Loucy (cell line): ENCODE results near the gene LYRM2.

Experiments used
- CTCF ChIP-seq: fragments of 200-600 bp; sonication (generic); conservative IDR thresholded peaks from 2 replicates; pipeline ENCODE4 v1.5.1; 2014; ENCODE audit warnings: mild to moderate bottlenecking, antibody characterized with exemption, low read length
- EZH2phosphoT487 ChIP-seq: fragments of 200-600 bp; IDR thresholded peaks from 2 replicates; pipeline ENCODE4 v1.6.1; 2018; ENCODE audit warnings: antibody characterized with exemption, mild to moderate bottlenecking, moderate library complexity, borderline replicate concordance

GRCh38 chr6:89555031-89555430 is 83.5 kb downstream of the LYRM2 start:
- TF ChIP-seq CTCF (no peak), EZH2phosphoT487 (no peak)
